ENCODE data around the gene HMGCL. TPM values are rescaled to one million over a fixed set of nuclear protein-coding genes. Genes with fewer than 3 reads are reported as not detected.

The HMGCL gene
- polyA plus RNA-seq, 3 donors: 17.8 to 26.7 (median 22.1) TPM

DNA sequence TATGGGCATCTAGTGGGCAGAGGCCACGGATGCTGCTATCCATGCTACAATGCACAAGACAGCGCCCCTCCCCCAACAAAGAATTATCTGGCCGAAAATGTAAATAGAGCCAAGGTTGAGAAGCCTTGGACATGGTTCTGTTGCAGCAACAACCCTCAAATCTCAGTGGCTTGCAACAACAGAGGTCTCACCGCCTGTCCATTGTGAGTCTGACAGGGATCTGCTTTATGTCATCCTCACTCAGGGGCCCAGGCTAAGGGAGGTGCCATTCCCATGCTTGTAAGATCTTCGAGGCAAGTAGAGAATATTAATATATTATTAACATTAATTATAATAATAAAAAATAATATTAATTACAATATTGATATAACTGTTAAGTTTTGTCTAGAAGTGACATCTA, 56.5 kb downstream of the HMGCL start:
- Histone ChIP-seq H3K4me2 (replicated peaks; ENCODE audit: extremely low read depth, low read length, poor library complexity, severe bottlenecking) (no peak overlapping the region), H4K20me1 (ENCODE audit: insufficient read depth, low read length) (no peaks in the 10 kb centered on the region), H3K4me1 (ENCODE audit: control insufficient read depth in 1 of 2, insufficient read depth in 2 of 2, low read length in 2 of 2) (peaks cover 0 to 3% of the 10 kb centered on the region in 2 donors), H3K36me3 (replicated peaks in 1 of 2; ENCODE audit: control insufficient read depth in 1 of 2, insufficient read depth in 2 of 2, low read length in 2 of 2) (peaks cover 2 to 31% of the 10 kb centered on the region in 2 donors), H3K4me3 (replicated peaks in 1 of 3; ENCODE audit: low read depth in 2 of 3, low read length in 3 of 3) (no peak overlapping the region), H3K27ac (ENCODE audit: low read depth in 1 of 2, low read length in 2 of 2) (no peak overlapping the region), H3K79me2 (ENCODE audit: insufficient read depth, low read length) (no peaks in the 10 kb centered on the region), H3K27me3 (ENCODE audit: control insufficient read depth in 2 of 2, insufficient read depth in 2 of 2, low read length in 2 of 2) (no peaks in the 10 kb centered on the region), H3K9ac (ENCODE audit: insufficient read depth, low read length, poor library complexity, severe bottlenecking) (no peak overlapping the region), H2AFZ (ENCODE audit: insufficient read depth, low read depth, low read length, poor library complexity, severe bottlenecking) (no peak overlapping the region), H3K9me3 (replicated peaks in 1 of 2; ENCODE audit: control insufficient read depth in 1 of 2, insufficient read depth in 1 of 2, low read length in 2 of 2) (no peaks in the 10 kb centered on the region)
- H3K27me3 Mint-ChIP-seq (ENCODE audit: low read depth in 3 of 3): no peaks in the 10 kb centered on the region
- TF ChIP-seq, protein P1, sequence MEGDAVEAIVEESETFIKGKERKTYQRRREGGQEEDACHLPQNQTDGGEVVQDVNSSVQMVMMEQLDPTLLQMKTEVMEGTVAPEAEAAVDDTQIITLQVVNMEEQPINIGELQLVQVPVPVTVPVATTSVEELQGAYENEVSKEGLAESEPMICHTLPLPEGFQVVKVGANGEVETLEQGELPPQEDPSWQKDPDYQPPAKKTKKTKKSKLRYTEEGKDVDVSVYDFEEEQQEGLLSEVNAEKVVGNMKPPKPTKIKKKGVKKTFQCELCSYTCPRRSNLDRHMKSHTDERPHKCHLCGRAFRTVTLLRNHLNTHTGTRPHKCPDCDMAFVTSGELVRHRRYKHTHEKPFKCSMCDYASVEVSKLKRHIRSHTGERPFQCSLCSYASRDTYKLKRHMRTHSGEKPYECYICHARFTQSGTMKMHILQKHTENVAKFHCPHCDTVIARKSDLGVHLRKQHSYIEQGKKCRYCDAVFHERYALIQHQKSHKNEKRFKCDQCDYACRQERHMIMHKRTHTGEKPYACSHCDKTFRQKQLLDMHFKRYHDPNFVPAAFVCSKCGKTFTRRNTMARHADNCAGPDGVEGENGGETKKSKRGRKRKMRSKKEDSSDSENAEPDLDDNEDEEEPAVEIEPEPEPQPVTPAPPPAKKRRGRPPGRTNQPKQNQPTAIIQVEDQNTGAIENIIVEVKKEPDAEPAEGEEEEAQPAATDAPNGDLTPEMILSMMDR (IDR thresholded peaks at IDR 0.05): no peak
- peaks cover 0 to 2% (median 0%) of the 10 kb centered on the region in 7 donors for H3K9me3 Mint-ChIP-seq
- peaks cover 2% of the 10 kb centered on the region for H3K4me1 Mint-ChIP-seq
- H3K4me3 Mint-ChIP-seq: no peak overlapping the region
- peaks cover 17 to 39% of the 10 kb centered on the region in 2 donors for H3K36me3 Mint-ChIP-seq
- 100% methylated on average over 2 of the region's 5 CpGs for WGBS (ENCODE audit: insufficient coverage)
- intact Hi-C loops (cut with micrococcal nuclease): no loop called here
- DNase-seq: no peak
- no peak overlapping the region for H3K27ac Mint-ChIP-seq

DNA sequence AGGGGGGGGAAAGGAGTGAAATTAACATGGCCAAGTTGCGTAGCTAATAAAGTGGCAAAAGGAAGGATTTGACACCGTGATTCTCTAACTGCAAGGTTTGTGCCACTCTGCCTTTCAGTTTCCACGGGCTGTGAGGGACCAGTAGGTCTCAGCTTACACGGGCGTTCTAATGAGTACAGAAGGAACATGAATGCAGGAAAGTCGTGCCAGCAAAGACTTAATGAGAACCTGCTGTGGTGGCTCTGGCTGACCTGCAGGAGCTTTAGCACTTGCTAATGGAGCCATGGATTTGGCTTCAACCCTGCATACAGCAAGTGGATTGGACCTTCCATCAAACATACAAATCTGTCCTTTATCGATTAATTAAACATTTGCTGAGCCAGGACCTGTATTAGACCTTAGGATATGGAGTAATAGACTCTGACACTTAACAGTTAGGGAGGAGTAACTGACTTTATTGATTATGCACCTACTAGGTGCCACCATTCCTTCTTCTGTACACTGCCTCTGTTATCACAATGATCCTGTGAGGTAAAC, 62.1 kb downstream of the HMGCL start:
- Histone ChIP-seq H3K4me1 (ENCODE audit: control insufficient read depth in 1 of 2, insufficient read depth in 2 of 2, low read length in 2 of 2) (no peaks in the 10 kb centered on the region), H2AFZ (ENCODE audit: insufficient read depth, low read depth, low read length, poor library complexity, severe bottlenecking) (no peak overlapping the region), H3K27ac (ENCODE audit: low read depth in 1 of 2, low read length in 2 of 2) (no peak overlapping the region), H3K27me3 (ENCODE audit: control insufficient read depth in 2 of 2, insufficient read depth in 2 of 2, low read length in 2 of 2) (no peaks in the 10 kb centered on the region), H3K4me2 (replicated peaks; ENCODE audit: extremely low read depth, low read length, poor library complexity, severe bottlenecking) (no peak overlapping the region), H3K4me3 (replicated peaks in 1 of 3; ENCODE audit: low read depth in 2 of 3, low read length in 3 of 3) (no peak overlapping the region), H3K9me3 (replicated peaks in 1 of 2; ENCODE audit: control insufficient read depth in 1 of 2, insufficient read depth in 1 of 2, low read length in 2 of 2) (no peaks in the 10 kb centered on the region), H4K20me1 (ENCODE audit: insufficient read depth, low read length) (peaks cover 50% of the 10 kb centered on the region), H3K79me2 (ENCODE audit: insufficient read depth, low read length) (no peaks in the 10 kb centered on the region), H3K36me3 (replicated peaks in 1 of 2; ENCODE audit: control insufficient read depth in 1 of 2, insufficient read depth in 2 of 2, low read length in 2 of 2) (peaks cover 50 to 76% of the 10 kb centered on the region in 2 donors), H3K9ac (ENCODE audit: insufficient read depth, low read length, poor library complexity, severe bottlenecking) (no peak overlapping the region)
- Mint-ChIP-seq H3K27ac (peak overlapping the region in 1 of 7 donors; percentile 15), H3K4me3 (no peak overlapping the region), H3K4me1 (no peaks in the 10 kb centered on the region), H3K27me3 (ENCODE audit: low read depth in 3 of 3) (no peaks in the 10 kb centered on the region), H3K36me3 (peaks cover 49 to 78% of the 10 kb centered on the region in 2 donors), H3K9me3 (no peaks in the 10 kb centered on the region)
- no peak for DNase-seq
- TF ChIP-seq, protein P1 (IDR thresholded peaks at IDR 0.05): no peak
- 99% methylated on average over 6 of the region's 7 CpGs for WGBS (ENCODE audit: insufficient coverage)
- intact Hi-C loops (cut with micrococcal nuclease): no loop called here
